Chondrocyte (in vitro differentiated cells): Measurements from ENCODE around the gene GLTP. TPM values are rescaled to one million over a fixed set of nuclear protein-coding genes. Genes with fewer than 3 reads are reported as not detected.

Experiments
- DNase-seq: peaks from one replicate; pipeline ENCODE4 v3.0.0; 2021; ENCODE audit warnings: mixed read lengths, low spot score
- H3K27ac Mint-ChIP-seq: one replicate; pipeline ENCODE4 v1.8.0; 2021; ENCODE audit warnings: mild to moderate bottlenecking, moderate library complexity, mixed read lengths; ENCODE audit not compliant: unreplicated experiment
- H3K27me3 Mint-ChIP-seq: 2 replicates; pipeline ENCODE4 v1.8.0; 2021; ENCODE audit warnings: low read depth, mixed read lengths
- H3K36me3 Mint-ChIP-seq: 2 replicates; pipeline ENCODE4 v1.8.0; 2021; ENCODE audit warnings: low read depth, mixed read lengths
- H3K4me1 Mint-ChIP-seq: 2 replicates; pipeline ENCODE4 v1.8.0; 2021; ENCODE audit warnings: low read depth, mild to moderate bottlenecking, mixed read lengths
- H3K4me3 Mint-ChIP-seq: one replicate; pipeline ENCODE4 v1.8.0; 2021; ENCODE audit warnings: mild to moderate bottlenecking, moderate library complexity, mixed read lengths; ENCODE audit not compliant: unreplicated experiment
- H3K9me3 Mint-ChIP-seq: 2 replicates; pipeline ENCODE4 v1.8.0; 2021; ENCODE audit warnings: low read depth, mixed read lengths
- CTCF ChIP-seq: fragments of 200-600 bp; sonication (generic); IDR thresholded peaks from 2 replicates; pipeline ENCODE4 v1.5.0; 2021; ENCODE audit warnings: antibody characterized with exemption, mild to moderate bottlenecking, moderate library complexity
- total RNA-seq: library from RNA; stranded (reverse); gene quantifications from 3 replicates; pipeline ENCODE4 v1.2.1, GENCODE V29; 2021

The GLTP gene
- total RNA-seq, 1 donor from 2014 or later = 40.7 TPM

- TF ChIP-seq CTCF = no peak
- Mint-ChIP-seq H3K27ac (no peak overlapping the region), H3K4me3 (no peak overlapping the region), H3K36me3 (peaks cover 6% of the 10 kb centered on the region), H3K4me1 (no peaks in the 10 kb centered on the region), H3K9me3 (no peaks in the 10 kb centered on the region), H3K27me3 (no peaks in the 10 kb centered on the region)
- peak; percentile 81 for DNase-seq
Observed at GRCh38 chr12:109926016-109926415, 45.7 kb upstream of the GLTP start.

- H3K36me3 Mint-ChIP-seq = peaks cover 11% of the 10 kb centered on the region
- no peaks in the 10 kb centered on the region for H3K27me3 Mint-ChIP-seq
- H3K9me3 Mint-ChIP-seq = no peaks in the 10 kb centered on the region
- H3K4me3 Mint-ChIP-seq = no peak overlapping the region
- no peak for TF ChIP-seq CTCF
- H3K4me1 Mint-ChIP-seq = no peaks in the 10 kb centered on the region
- peak; percentile 90 for DNase-seq
- H3K27ac Mint-ChIP-seq = no peak overlapping the region
Observed at GRCh38 chr12:109925185-109925840, 45.0 kb upstream of the GLTP start.

- no peaks in the 10 kb centered on the region for H3K27me3 Mint-ChIP-seq
- no peaks in the 10 kb centered on the region for H3K9me3 Mint-ChIP-seq
- peaks cover 8% of the 10 kb centered on the region for H3K36me3 Mint-ChIP-seq
- H3K27ac Mint-ChIP-seq = no peak overlapping the region
- H3K4me1 Mint-ChIP-seq = no peaks in the 10 kb centered on the region
- TF ChIP-seq CTCF = no peak
- peak; percentile 62 for DNase-seq
- H3K4me3 Mint-ChIP-seq = no peak overlapping the region
Observed at GRCh38 chr12:109923481-109924245, 43.3 kb upstream of the GLTP start.

- peak; percentile 63 for DNase-seq
- H3K27ac Mint-ChIP-seq = no peak overlapping the region
- H3K36me3 Mint-ChIP-seq = peaks cover 8% of the 10 kb centered on the region
- no peaks in the 10 kb centered on the region for H3K4me1 Mint-ChIP-seq
- H3K27me3 Mint-ChIP-seq = no peaks in the 10 kb centered on the region
- no peaks in the 10 kb centered on the region for H3K9me3 Mint-ChIP-seq
- no peak for TF ChIP-seq CTCF
- no peak overlapping the region for H3K4me3 Mint-ChIP-seq
Observed at GRCh38 chr12:109923038-109923437, 42.7 kb upstream of the GLTP start.

- H3K4me3 Mint-ChIP-seq = no peak overlapping the region
- H3K36me3 Mint-ChIP-seq = peaks cover 14% of the 10 kb centered on the region
- no peaks in the 10 kb centered on the region for H3K27me3 Mint-ChIP-seq
- DNase-seq = peak; percentile 49
- TF ChIP-seq CTCF = no peak
- no peaks in the 10 kb centered on the region for H3K9me3 Mint-ChIP-seq
- H3K4me1 Mint-ChIP-seq = no peaks in the 10 kb centered on the region
- H3K27ac Mint-ChIP-seq = no peak overlapping the region
Observed at GRCh38 chr12:109921982-109922381, 41.6 kb upstream of the GLTP start.
